GM18508 (cell line): ENCODE measurements around the gene CRTAC1.

Source experiments
- ATAC-seq: cut with Tn5 transposase; IDR thresholded peaks from one replicate; pipeline ENCODE4 v1.9.1; 2021; ENCODE audit warnings: moderate number of reproducible peaks; ENCODE audit not compliant: insufficient read depth, unreplicated experiment

CRTAC1 gene

DNA sequence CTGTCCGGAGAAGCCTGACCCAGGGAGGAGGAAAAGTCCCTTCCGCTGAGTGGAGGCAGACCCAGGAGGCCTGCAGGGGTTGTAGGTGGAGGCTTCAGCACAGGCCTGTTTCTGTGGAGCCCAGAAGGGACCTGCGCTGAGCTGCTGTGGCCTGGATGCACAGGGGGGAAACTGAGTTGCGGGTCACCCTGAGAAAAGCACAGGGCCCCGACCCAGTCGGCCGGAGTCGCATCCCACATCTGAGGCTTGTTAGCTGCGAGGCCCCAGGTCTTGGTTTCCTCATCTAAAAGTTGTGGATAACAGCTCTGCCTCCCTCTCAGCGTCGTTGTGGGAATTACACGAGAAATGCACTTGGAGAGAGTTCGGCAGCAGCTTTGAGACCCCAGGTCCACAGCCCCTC lies 104.4 kb downstream of the CRTAC1 start:
- no peak for ATAC-seq

DNA sequence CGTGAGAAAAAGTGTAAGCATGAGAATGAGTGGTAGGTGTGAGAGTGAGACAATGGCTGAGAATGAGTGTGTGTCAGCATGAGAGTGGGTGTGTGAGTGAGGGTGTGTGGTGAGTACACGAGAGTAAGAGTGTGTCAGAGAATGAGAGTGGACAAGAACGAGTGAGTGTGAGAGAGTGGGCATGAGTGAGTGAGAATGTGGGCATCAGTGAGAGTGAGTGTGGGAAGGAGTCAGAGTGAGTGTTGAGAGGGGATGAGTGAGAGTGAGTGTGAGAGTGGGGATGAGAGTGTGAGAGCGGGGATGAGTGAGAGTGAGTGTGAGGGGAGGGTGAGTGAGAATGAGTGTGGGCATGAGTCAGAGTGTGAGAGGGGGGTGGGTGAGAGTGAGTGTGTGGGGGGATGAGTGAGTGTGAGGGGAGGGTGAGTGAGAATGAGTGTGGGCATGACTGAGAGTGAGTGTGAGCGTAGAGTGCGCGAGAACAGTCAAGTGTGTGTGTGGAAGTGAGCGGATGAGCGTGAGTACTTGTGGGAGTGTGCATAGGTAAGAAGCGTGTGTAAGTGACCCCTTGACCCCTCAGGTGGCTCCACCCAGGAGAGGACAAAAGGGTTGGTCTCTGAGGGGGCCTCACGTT lies 105.0 kb downstream of the CRTAC1 start:
- no peak for ATAC-seq

DNA sequence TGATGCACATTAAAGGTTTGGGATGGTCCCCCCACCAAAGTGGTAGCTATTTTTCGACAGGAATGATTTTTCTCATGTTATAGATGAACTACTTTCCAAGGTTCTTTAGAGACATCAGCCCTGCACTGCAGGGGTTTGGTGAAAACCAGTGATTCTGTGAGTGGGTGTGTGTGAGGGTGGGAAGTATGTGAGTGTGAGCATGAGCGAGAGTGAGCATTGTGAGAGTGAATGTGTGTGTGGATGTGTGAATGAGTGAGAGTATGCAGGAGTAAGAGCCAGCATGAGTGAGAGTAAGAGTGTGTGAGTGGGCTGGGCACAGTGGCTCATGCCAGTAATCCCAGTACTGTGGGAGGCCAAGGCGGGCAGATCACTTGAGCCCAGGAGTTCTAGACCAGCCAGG lies 105.7 kb downstream of the CRTAC1 start:
- ATAC-seq, result no peak

DNA sequence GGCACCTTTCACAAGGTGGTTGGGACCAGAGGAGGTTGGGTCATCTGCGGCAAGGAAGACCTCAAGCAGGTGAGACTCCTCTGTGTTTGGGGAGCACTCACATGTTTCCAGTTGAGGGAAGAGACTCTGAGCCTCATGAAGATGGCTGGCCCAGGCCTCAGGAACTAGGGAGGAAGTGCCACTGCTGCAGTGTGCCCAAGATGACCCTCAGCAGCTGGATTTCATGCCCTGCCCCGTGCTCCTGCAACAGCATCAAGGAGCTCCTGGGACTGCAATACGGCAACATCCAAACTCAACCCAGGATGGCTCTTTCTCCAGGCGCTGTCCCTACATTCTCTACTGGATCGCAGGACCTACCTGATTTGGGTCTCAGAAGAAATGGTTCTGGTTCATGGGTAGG lies 106.9 kb downstream of the CRTAC1 start:
- no peak for ATAC-seq

DNA sequence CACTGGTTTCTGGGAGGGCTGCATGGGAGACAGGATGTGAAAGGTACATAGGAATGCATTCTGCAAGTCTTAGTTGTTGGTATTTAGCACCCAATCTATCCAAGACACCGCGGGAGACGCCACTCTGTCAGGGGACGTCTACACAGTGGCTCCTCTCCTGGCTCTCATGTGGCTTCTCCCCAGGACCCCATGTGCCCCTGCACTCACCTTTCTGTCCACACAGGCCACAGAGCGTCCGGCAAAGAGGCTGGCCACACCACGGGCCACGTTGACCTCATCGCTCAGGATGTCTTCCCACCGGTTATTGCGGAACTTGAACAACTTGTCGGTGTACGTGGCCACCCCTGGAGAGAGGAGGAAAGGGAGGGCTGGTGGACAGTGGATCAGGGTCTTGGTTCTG lies 107.4 kb downstream of the CRTAC1 start:
- ATAC-seq, result no peak

DNA sequence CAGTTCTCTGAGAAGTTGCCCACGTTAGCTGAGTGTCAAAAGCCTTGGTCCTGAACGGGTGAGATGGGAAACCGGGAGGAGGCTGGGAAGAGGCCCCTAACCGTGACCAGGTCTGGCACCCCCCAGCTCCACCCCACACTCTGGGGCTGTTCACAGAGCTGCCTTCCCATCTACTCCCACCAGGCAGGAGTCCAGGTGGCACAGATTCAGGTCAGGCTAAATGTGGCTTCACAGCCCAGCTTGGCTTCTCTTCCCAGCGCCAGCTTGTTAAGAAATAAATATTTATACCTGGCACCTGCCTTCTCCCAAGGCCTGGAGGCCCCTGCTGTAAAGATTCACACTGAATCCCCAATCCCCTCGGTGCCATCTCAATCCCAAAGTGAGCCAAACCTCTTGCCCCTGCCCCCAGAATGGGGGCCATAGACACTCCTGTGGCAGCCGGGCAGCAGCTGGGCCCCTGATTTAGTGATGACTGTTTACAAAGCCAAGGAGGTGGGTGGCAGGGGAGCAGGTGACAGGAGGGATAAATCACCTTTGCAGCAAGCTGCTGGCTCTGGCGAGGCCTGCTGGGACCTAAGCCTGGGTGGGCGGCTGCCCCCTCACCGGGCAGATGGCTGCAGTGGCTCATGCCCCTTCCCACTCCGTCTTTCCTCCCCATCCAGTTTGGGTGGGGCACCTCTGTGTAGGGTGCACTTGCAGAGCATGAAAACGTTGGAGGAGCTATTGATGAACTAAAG lies 108.2 kb downstream of the CRTAC1 start:
- ATAC-seq, result no peak

DNA sequence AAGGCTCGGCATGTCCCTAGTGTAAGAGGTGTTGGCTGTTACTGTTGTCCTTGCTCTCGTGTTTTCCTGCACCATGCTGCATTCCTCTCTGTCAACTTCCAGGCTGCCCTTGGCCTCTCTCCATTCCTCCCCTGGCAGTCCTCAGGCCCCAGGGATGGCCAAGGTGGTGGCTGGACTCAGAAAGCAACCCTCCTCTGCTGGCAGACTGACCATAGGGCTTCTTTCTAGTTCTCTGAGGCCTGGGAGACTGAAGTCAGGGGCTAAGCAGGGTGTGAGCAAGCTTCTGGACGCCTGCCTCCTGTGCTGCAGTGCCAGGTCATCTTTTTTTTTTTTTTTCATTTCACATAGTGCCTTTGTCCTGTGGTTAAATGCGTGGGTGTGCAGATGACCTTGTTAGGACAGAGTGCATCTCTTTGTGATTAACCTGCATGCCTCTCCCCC lies 108.8 kb downstream of the CRTAC1 start:
- no peak for ATAC-seq

DNA sequence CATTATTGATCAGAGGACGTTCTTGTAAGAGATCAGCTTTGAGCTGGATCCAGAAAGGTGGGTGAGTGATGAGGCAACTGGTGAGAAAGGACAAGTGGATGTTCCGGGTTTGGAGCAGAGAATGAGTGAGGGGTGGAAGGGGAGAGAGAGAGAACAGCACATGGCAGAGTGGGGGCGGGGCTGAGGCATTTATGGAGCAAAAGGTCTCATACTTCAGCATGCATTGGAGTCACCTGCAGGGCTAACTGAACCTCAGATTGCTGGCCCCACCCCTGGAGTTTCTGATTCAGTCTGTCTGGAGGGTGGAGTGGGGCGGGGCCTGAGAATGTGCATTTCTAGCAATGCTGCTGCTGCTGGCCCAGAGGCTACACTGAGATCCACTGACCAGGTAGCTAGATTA lies 109.6 kb downstream of the CRTAC1 start:
- no peak for ATAC-seq

DNA sequence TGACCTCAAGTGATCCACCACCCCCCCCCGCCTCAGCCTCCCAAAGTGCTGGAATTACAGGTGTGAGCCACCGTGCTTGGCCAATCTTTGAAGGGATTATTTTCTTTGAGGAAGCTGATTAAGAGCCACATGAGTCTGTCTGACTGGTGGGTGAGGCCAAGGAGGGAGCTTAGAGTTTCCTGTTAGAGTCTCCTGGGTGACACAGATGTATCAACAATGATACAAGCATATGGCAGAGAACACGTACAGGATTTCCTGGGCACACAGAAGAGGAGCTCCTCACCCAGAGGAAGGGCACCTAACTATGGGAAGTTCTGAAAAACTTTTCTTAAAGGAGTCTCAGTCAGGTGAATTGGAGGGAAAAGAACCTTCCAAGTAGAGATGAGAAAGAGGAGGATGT lies 111.4 kb downstream of the CRTAC1 start:
- ATAC-seq, result no peak

DNA sequence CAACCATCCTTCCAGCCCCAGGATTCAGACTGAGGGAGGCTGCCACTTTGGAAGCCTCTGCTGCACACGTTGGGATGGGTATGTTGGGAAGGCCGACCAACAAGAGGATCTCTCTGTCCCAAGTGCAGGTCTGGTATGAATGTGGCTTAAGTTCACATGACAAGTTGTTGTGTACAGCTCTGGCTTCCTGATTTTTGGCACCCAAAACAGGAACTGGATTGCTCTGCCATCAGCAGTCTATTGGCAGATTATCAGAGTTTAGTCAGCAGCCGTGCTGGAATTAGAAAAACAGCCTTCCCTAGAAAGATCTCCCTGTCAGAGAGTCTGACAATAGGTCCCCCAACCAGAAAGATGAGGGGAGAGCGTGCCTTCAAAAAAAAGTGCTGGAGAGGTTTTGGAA lies 113.8 kb downstream of the CRTAC1 start:
- no peak for ATAC-seq

DNA sequence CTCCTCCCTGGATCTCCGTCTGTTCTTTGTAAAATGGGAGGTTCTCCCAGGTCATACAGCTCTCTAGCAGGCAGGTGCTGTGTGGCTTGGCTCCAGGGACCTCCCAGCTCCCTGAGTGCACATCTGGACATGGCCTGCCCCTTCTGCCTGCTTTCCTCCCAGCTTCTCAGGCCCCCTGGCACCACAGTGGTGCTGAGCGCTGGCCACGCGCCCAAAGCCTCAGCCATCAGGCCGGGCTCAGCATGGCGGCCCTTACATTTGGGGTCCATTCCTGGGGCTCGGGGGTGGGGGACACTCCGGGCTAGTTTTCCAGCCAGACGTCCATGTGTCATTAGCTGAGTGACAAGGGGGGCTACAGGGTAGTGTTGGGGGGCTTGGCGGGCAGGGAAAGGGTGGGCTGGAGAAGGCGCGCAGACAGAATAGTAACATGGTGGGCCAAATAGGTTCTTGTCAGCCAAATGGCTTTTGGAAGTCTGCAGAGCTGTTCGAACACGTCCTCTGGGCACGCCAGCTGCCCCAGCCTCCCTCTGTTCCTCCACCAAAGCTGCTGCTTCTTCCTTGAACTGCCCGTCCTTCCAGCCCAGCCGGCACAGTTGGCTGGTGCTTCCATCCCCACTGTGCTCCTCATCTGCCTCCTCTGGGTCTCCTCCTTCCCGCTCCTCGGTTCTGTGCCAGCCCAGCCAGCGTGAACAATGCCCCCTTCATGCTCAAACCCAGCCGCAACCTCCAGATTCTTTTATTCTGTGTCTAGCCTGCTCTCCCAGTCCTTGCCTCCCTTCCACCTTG lies 114.9 kb downstream of the CRTAC1 start:
- ATAC-seq, result no peak

DNA sequence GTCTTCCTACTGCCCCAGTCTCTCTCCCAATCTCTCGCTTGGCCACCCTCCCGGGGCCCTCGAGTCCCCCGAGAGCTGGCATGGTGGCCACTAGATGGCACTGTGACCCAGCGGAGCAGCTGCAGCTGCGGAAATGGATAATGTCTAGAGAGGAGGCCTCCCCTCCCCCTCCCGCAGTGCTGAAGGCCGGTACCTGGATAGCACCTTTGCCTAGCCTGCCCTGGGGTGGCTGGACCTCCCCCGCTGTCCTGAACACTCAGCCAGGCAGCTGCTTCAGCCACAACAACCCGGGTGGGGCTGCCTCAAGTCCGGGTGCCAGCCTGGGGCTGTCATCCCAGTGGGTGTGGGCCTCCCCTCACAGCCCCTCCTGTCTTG lies 115.6 kb downstream of the CRTAC1 start:
- ATAC-seq, result no peak

DNA sequence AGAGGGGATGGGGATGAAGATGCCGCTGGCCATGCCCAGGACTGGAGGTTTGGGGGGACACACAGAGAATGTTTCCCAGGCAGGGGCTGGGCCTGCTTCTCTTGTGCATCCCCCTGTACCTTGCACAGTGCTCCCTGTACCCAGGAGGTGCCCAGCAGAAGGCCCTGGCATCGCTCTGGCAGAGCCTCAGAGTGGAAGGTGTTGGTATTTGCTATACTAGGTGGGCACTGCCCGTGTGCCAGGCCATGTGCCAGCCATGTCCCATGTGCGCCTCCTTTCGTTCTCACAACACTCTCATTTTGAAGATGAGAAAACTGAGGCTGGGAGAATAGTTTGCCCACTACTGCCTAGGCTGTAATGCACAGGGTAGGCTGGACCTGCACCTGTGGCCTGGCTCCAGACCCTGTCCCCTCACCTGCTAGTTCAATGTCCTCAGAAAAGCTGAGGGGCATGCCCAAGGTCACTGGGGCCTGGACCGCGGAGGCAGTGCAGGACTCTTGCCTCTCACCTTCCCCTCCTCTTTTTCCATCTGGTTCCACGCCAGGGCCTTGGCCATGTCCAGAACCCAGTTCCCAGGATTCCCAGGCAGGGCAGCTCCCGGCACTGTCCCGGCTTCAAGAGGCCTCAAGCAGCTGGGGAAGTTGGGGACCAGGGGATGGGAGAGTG lies 116.1 kb downstream of the CRTAC1 start:
- no peak for ATAC-seq

DNA sequence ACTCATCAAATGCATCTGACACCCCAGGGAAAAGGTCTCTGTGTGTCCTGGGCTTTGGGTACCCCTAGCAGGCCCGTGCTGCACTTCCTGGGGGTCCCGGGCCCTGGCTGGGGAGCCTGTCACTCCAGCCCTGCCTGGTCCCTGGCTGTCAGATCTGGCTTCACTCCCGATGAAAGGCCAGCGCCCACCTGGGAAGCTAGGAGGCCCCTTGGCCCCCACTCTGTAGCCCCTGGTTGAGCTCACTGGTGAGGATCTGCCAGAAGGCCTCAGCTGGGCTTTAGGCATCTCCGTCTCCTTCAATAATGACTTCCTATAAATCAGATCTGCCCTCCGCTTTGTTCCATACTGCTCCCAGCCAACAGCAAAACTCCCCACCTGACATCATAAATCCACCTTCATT lies 116.8 kb downstream of the CRTAC1 start:
- no peak for ATAC-seq

DNA sequence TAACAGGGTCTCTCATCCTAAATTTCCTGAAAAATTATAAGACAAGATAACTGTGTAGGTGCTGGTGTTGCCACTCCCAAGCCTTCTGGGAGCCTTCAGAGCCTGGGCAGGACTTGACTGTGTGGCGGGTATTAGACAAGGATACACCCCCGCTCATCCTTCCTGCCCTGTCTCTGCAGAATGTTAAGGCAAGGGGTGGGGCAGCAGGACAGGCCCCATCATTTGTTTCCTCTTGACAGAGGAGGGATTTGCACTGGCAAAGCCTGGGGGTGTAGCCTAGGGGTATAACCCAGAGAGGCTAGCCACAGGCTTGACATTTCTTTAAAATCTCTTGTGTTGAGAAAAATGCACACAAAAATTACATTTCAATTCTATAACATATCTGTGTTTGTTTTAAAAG lies 117.2 kb downstream of the CRTAC1 start:
- no peak for ATAC-seq

DNA sequence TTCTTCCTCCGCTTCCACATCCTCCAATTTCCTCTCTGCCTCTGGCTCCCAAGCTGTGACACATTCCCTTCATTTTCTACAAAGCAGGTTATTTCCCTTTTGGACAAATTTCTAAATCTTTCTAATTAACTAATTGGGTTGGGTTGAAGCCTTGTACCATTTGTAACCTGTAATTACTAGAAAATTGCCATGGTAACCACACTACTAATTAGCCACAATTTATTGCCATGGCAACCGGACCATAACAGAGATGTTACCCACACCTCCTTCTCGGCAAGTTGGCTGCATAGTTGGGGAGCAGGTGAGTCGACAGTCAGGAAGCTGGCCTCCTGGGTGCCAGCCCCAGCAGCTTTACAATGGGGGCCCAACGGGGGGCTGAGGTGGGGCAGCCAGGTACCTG lies 119.2 kb downstream of the CRTAC1 start:
- ATAC-seq, result no peak

DNA sequence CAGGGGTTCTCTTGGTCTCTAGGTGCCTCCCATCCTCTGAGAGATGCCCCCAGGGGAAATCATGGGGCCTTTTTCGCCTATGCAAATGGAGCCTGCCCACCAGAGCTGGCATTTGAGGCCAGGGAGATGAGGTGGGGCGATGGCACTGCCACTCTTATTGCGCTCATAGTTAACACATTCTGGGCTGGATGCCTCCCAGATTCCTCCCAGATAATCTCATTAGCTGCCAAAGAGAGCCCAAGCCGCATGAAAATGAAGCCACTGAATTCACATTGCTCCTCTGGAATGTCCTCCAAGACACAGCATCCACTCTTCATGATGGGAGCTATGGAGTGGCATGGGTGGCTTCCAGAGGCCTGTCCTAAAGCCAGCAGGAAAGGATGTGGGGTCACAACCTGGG lies 119.8 kb downstream of the CRTAC1 start:
- no peak for ATAC-seq

DNA sequence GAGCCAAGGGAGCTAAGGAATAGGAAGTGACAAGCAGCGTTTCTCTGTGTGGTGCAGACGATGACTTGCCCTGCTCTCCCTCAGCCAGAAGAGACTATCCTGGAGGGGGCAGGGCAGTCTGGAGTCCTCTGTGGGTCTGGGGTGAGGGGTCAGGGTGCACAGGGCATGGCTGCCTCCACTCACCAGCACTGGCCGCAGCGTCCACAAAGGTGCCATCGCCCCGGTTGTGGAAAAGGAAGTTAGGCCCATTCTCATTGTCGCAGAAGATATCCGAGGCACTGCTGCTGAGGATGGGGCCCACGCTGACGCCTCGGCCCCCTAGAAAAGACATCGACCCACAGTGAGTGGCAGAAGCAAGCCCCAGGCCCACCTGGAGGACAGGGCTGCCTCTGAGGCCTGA lies 122.6 kb downstream of the CRTAC1 start:
- no peak for ATAC-seq

DNA sequence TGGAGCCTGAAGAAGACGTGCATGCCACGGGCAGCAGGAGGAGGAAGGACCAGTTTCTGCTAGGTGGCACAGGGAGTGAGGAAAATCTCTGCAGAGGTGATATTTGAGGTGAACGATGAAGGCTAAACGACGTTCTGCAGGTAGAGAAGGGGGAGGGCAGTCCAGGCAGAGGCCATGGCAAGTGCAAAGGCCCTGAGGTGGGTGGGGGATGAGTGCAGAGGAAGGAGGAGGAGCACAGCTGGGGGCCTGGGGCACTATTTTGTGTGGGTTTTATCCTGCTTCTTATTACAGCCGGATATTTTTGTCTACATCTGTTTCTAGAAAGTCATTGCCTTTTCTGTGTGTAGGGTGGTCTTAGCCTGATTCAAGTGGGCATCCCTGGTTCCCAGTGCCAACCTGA lies 123.2 kb downstream of the CRTAC1 start:
- ATAC-seq, result no peak

DNA sequence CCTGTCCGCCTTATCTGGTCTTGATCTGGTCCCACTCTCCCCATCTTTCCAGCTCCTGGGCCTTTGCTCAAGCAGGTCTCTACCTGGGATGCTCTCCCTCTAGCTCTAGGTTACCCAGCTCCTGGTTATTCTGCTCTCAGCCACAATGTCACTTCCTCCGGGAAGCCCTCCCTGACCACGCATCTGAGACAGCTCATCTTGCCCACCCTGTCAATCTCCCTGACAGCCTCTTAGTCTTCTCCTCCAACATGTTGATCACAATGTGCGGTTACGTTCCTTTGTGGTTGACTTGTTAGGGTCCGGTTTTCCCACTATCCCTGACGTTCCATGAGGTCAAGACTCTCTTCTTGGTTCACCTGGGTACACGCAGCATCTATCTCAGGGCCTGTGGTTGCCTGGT lies 125.1 kb downstream of the CRTAC1 start:
- no peak for ATAC-seq

DNA sequence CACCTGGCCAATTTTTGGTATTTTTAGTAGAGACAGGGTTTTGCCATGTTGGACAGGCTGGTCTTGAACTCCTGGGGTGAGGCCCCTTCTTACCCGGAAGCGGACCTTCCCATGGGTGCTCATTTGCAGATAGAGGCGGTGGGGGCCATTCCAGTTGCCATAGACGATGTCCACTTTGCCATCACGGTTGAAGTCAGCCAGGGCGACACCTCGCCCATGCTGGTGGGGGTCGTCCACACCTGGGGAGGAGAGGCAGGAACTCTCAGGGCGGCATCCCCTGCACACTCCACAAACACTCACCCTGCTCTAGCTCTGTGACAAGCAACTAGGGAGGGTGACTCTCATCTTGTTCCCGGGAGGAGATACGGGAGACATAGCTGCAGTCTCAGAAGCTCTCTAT lies 125.8 kb downstream of the CRTAC1 start:
- no peak for ATAC-seq
